Small intestine (tissue), 7 donors: ENCODE results near the gene ROR1. TPM values are rescaled to one million over a fixed set of nuclear protein-coding genes. Genes with fewer than 3 reads are reported as not detected.

Source experiments
- DNase-seq, 2 donors: peaks; one replicate each; pipeline versions ENCODE4 v3.0.0 to v3.0.0-alpha.2; 2013
- FAIRE-seq: peaks from 2 replicates; lab custom pipeline; 2012; peaks lifted over from hg19 to GRCh38; lab: Jason Lieb, UNC
- H3K27ac ChIP-seq, 3 donors: one replicate each; pipeline ENCODE4 v1.5.1; 2013; ENCODE audit warnings: low read length in 2 of 3, mild to moderate bottlenecking in 2 of 3, control low read depth in 1 of 3, inconsistent platforms in 1 of 3, low read depth in 1 of 3, moderate library complexity in 1 of 3
- H3K27me3 ChIP-seq, 3 donors: one replicate each; pipeline ENCODE4 v1.6.1; 2013; ENCODE audit warnings: low read length in 3 of 3, inconsistent platforms in 1 of 3; ENCODE audit not compliant: control insufficient read depth in 3 of 3, insufficient read depth in 3 of 3
- H3K36me3 ChIP-seq, 3 donors: one replicate each; pipeline ENCODE4 v1.6.1; 2013; ENCODE audit warnings: low read length in 3 of 3, inconsistent platforms in 1 of 3, low read depth in 1 of 3, mild to moderate bottlenecking in 1 of 3, moderate library complexity in 1 of 3; ENCODE audit not compliant: control insufficient read depth in 3 of 3, insufficient read depth in 2 of 3
- H3K4me1 ChIP-seq, 3 donors: one replicate each; pipeline ENCODE4 v1.6.1; 2013; ENCODE audit warnings: low read length in 2 of 3, inconsistent platforms in 1 of 3, low read depth in 1 of 3, mild to moderate bottlenecking in 1 of 3, moderate library complexity in 1 of 3; ENCODE audit not compliant: control insufficient read depth in 3 of 3, insufficient read depth in 2 of 3
- H3K4me3 ChIP-seq, 3 donors: one replicate each; pipeline ENCODE4 v1.5.1; 2013; ENCODE audit warnings: low read length in 3 of 3, control low read depth in 1 of 3, inconsistent platforms in 1 of 3, low read depth in 1 of 3, mild to moderate bottlenecking in 1 of 3, moderate library complexity in 1 of 3
- H3K9me3 ChIP-seq, 2 donors: one replicate each; pipeline ENCODE4 v1.6.1; 2013; ENCODE audit warnings: low read depth in 1 of 2, low read length in 1 of 2; ENCODE audit not compliant: control insufficient read depth in 2 of 2, insufficient read depth in 1 of 2
- WGBS, 3 donors: extraction: QIAGEN DNeasy Blood & Tissue Kit; methylation state at CpG; one replicate each; pipeline ENCODE4 v1.1.7; 2013; 5-methylcytosine and 5-hydroxymethylcytosine counted together
- polyA plus RNA-seq, 4 donors: library from polyadenylated mRNA; stranded (reverse) in 3 of 4; unstranded in 1 of 4; fragments of 200-250 nt in 3 of 4; fragments of 120-200 nt in 1 of 4; gene quantifications; one replicate each; pipeline versions ENCODE4 v1.2.1 to v1.2.3, GENCODE V29; 2013
- donor health status: healthy with polysubstance abuse.
- donor health status: control.
- donor health status: control.
- donor health status: Bipolar disorder and iron deficiency.
- donor health status: healthy.

Gene ROR1
- polyA plus RNA-seq, 4 donors: 0.22 to 3.6 (median 3.2) TPM; not detected in 1

- 13 to 61% (median 33%) methylated on average over 1 of the region's 1 CpG for WGBS, 3 donors
- H3K27ac ChIP-seq: no peak overlapping the region
- no peaks in the 10 kb centered on the region for H3K27me3 ChIP-seq
- DNase-seq (no peak), FAIRE-seq (no peak)
- no peaks in the 10 kb centered on the region for H3K4me1 ChIP-seq
- H3K36me3 ChIP-seq: peaks cover 0 to 10% (median 0%) of the 10 kb centered on the region in 3 donors
- H3K9me3 ChIP-seq: no peaks in the 10 kb centered on the region
- no peak overlapping the region for H3K4me3 ChIP-seq
These were observed 17.2 kb downstream of the ROR1 start for GRCh38 chr1:63790989-63791388.

DNA sequence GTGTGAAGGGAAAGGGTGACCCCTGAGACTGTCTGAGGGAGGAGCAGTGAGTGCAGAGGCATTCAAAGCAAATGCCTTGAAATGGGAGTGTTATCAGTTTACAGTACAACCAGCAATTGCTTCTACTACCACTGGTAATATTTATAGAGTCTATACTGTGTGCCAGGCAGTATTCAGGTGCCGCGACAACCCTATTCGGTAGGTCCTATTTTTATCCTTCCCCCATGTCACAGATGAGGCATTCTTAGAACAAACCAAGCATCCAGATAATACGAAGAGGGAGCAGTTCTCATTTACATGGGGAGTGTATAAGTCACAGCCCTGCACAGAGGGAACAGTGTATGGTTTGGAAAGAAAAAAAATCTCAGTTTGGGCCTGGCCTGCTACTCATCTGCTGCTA is 18.3 kb downstream of the ROR1 start:
- WGBS, 3 donors: 84 to 88% (median 84%) methylated on average over 4 of the region's 4 CpGs
- H3K27ac ChIP-seq: no peak overlapping the region
- no peaks in the 10 kb centered on the region for H3K9me3 ChIP-seq
- no peaks in the 10 kb centered on the region for H3K4me1 ChIP-seq
- DNase-seq (no peak), FAIRE-seq (no peak)
- H3K4me3 ChIP-seq: no peak overlapping the region
- H3K36me3 ChIP-seq: peaks cover 0 to 10% (median 0%) of the 10 kb centered on the region in 3 donors
- no peaks in the 10 kb centered on the region for H3K27me3 ChIP-seq

- H3K36me3 ChIP-seq: peaks cover 0 to 10% (median 0%) of the 10 kb centered on the region in 3 donors
- WGBS, 3 donors: 88 to 92% (median 89%) methylated on average over 8 of the region's 8 CpGs
- no peaks in the 10 kb centered on the region for H3K9me3 ChIP-seq
- no peak for DNase-seq
- H3K27me3 ChIP-seq: no peaks in the 10 kb centered on the region
- FAIRE-seq: no peak
- H3K27ac ChIP-seq: no peak overlapping the region
- no peak overlapping the region for H3K4me3 ChIP-seq
- H3K4me1 ChIP-seq: no peaks in the 10 kb centered on the region
These were observed 20.0 kb downstream of the ROR1 start for GRCh38 chr1:63793741-63794240.

DNA sequence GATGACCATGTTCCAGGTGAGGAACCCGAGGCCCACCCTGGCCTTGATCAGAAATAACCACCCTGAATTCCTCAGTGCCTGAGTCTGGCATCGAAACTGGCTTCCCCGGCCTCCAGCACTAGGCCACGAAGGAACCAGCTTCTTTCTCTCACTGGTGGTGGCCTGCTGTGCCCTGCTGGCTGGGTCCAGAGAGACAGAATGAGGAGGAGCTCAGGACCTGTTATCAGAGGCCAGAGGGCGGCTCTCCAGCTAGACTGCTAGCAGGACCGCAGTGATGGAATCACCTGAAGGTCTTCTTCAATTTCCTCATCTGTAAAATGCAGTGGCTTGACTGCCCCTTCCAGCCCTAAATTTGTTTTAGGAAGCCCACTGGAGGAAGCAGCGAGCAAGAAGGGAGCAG is 20.5 kb downstream of the ROR1 start:
- DNase-seq: no peak
- Histone ChIP-seq H3K27me3 (no peaks in the 10 kb centered on the region), H3K36me3 (peaks cover 0 to 6% (median 0%) of the 10 kb centered on the region in 3 donors), H3K4me3 (no peak overlapping the region), H3K27ac (no peak overlapping the region), H3K4me1 (peaks cover 0 to under 1% (median 0%) of the 10 kb centered on the region in 3 donors), H3K9me3 (no peaks in the 10 kb centered on the region)
- WGBS, 3 donors: 86 to 92% (median 90%) methylated on average over 7 of the region's 7 CpGs
- no peak for FAIRE-seq

- H3K27ac ChIP-seq: no peak overlapping the region
- no peak for DNase-seq
- H3K4me3 ChIP-seq: no peak overlapping the region
- FAIRE-seq: no peak
- whole genome bisulfite sequencing, 3 donors: 81 to 89% (median 83%) methylated on average over 7 of the region's 7 CpGs
- H3K36me3 ChIP-seq: peaks cover 0 to 6% (median 0%) of the 10 kb centered on the region in 3 donors
- no peaks in the 10 kb centered on the region for H3K27me3 ChIP-seq
- no peaks in the 10 kb centered on the region for H3K9me3 ChIP-seq
- H3K4me1 ChIP-seq: peaks cover 0 to 3% (median 0%) of the 10 kb centered on the region in 3 donors
These were observed 21.1 kb downstream of the ROR1 start for GRCh38 chr1:63794939-63795378.

- peaks cover 0 to 3% (median 0%) of the 10 kb centered on the region in 3 donors for H3K4me1 ChIP-seq
These were observed 21.6 kb downstream of the ROR1 start for GRCh38 chr1:63795455-63795854.

GRCh38 chr1:63797056-63797726 is 23.4 kb downstream of the ROR1 start:
- Histone ChIP-seq H3K27me3 (no peaks in the 10 kb centered on the region), H3K9me3 (no peaks in the 10 kb centered on the region), H3K4me1 (peaks cover 0 to 3% (median 0%) of the 10 kb centered on the region in 3 donors), H3K36me3 (no peaks in the 10 kb centered on the region), H3K4me3 (no peak overlapping the region), H3K27ac (no peak overlapping the region)
- FAIRE-seq: no peak
- WGBS, 3 donors: 65 to 74% (median 68%) methylated on average over 7 of the region's 7 CpGs
- peak in 1 of 2 donors; percentile 59 for DNase-seq

More at GRCh38 chr1:63795455-63795854, 21.6 kb downstream of the ROR1 start:
- H3K4me3 ChIP-seq: no peak overlapping the region
- no peak overlapping the region for H3K27ac ChIP-seq
- H3K27me3 ChIP-seq: no peaks in the 10 kb centered on the region
- peaks cover 0 to 4% (median 0%) of the 10 kb centered on the region in 3 donors for H3K36me3 ChIP-seq
- no peak for FAIRE-seq
- no peak for DNase-seq
- 48 to 55% (median 50%) methylated on average over 4 of the region's 4 CpGs for WGBS, 3 donors
- H3K9me3 ChIP-seq: no peaks in the 10 kb centered on the region

DNA sequence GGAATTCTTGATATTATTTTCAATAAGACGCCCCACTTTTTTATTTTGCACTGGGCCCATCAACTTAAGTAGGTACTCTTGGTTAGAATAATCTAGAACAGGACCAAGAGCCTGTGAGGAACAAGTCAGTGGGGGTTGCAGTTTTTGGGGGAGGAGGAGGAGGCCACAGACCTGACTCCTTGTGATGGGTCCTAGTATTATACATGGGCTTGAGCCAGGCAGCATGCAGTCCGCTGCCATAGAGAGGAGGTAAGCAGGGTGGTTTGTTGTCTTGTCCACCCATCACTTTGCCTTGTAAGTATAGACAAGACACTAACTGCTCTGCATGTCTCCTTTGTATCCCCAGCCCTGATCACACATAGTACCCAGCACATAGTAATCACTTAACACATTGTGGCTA is 24.5 kb downstream of the ROR1 start:
- H3K27me3 ChIP-seq: no peaks in the 10 kb centered on the region
- no peaks in the 10 kb centered on the region for H3K9me3 ChIP-seq
- no peak overlapping the region for H3K27ac ChIP-seq
- H3K4me1 ChIP-seq: peaks cover 0 to 3% (median 0%) of the 10 kb centered on the region in 3 donors
- DNase-seq (no peak), FAIRE-seq (no peak)
- 50 to 94% (median 73%) methylated on average over 2 of the region's 2 CpGs for WGBS, 3 donors
- no peak overlapping the region for H3K4me3 ChIP-seq
- H3K36me3 ChIP-seq: no peaks in the 10 kb centered on the region
